SK-N-SH treated with all-trans-retinoic acid at 6 μM for 48 hours (cell line): ENCODE results near the gene DNAH7.

Experiments
- ARNTL ChIP-seq: fragments of 450-650 bp; formaldehyde crosslinking; IDR thresholded peaks from 2 replicates; pipeline ENCODE4 v1.5.0; 2020; ENCODE audit warnings: low read depth, mild to moderate bottlenecking, moderate library complexity, borderline replicate concordance
- CSDC2 ChIP-seq: fragments of 250-450 bp; sonication (Bioruptor Pico); IDR thresholded peaks from 2 replicates; pipeline ENCODE4 v1.5.0; 2020; ENCODE audit warnings: mild to moderate bottlenecking, moderate library complexity
- CSRNP3 ChIP-seq: fragments of 250-450 bp; sonication (Bioruptor Pico); IDR thresholded peaks from 2 replicates; pipeline ENCODE4 v1.5.1; 2021; ENCODE audit warnings: mild to moderate bottlenecking, moderate library complexity
- ESRRG ChIP-seq: fragments of 250-450 bp; sonication (Bioruptor Pico); IDR thresholded peaks from 2 replicates; pipeline ENCODE4 v1.6.1; 2021; ENCODE audit warnings: mild to moderate bottlenecking
- PATZ1 ChIP-seq: fragments of 250-450 bp; sonication (Bioruptor Pico); IDR thresholded peaks from 2 replicates; pipeline ENCODE4 v1.8.0; 2020; ENCODE audit warnings: mild to moderate bottlenecking, moderate library complexity, borderline replicate concordance
- PPARA ChIP-seq: fragments of 250-450 bp; sonication (Bioruptor Pico); IDR thresholded peaks from 2 replicates; pipeline ENCODE4 v1.5.0; 2020; ENCODE audit warnings: mild to moderate bottlenecking, borderline replicate concordance
- RARB ChIP-seq: fragments of 250-450 bp; sonication (Bioruptor Pico); IDR thresholded peaks from 2 replicates; pipeline ENCODE4 v1.8.0; 2021; ENCODE audit warnings: mild to moderate bottlenecking, moderate library complexity
- SNAI2 ChIP-seq: fragments of 250-450 bp; sonication (Bioruptor Pico); IDR thresholded peaks from 2 replicates; pipeline ENCODE4 v1.5.0; 2020; ENCODE audit warnings: mild to moderate bottlenecking, moderate library complexity
- TOX ChIP-seq: fragments of 250-450 bp; sonication (Bioruptor Pico); IDR thresholded peaks from 2 replicates; pipeline ENCODE4 v1.8.0; 2021; ENCODE audit warnings: mild to moderate bottlenecking, moderate library complexity, borderline replicate concordance
- ZFP3 ChIP-seq: fragments of 250-450 bp; sonication (Bioruptor Pico); IDR thresholded peaks from 2 replicates; pipeline ENCODE4 v1.5.0; 2020; ENCODE audit warnings: mild to moderate bottlenecking, moderate library complexity
- ZNF70 ChIP-seq: fragments of 450-650 bp; formaldehyde crosslinking; IDR thresholded peaks from 2 replicates; pipeline ENCODE4 v1.5.0; 2020; ENCODE audit warnings: mild to moderate bottlenecking, moderate library complexity

GRCh38 chr2:196101325-196101991, 32.8 kb upstream of the DNAH7 start:
- TF ChIP-seq TOX (CRISPR knock-in tag) (no peak), PATZ1 (CRISPR knock-in tag) (no peak), SNAI2 (CRISPR knock-in tag) (no peak), RARB (CRISPR knock-in tag) (no peak), PPARA (CRISPR knock-in tag) (no peak), ARNTL (CRISPR knock-in tag) (no peak), ESRRG (CRISPR knock-in tag) (no peak), ZFP3 (CRISPR knock-in tag) (no peak), ZNF70 (CRISPR knock-in tag) (no peak), CSDC2 (CRISPR knock-in tag) (no peak), CSRNP3 (no peak)
